Parathyroid adenoma (tissue), 2 donors: ENCODE measurements around the gene TANC1.
A peak's percentile ranks its signal among the peaks of the same experiment; 100 is the strongest.

ENCODE experiments used
- H2AFZ ChIP-seq: fragments of 300-600 bp; sonication (generic); one replicate; pipeline ENCODE4 v1.7.0; 2017; ENCODE audit warnings: antibody characterized with exemption, mild to moderate bottlenecking
- H3K27ac ChIP-seq: fragments of 300-600 bp; sonication (generic); one replicate; pipeline ENCODE4 v1.7.0; 2017
- H3K27me3 ChIP-seq: fragments of 300-600 bp; sonication (generic); one replicate; pipeline ENCODE4 v1.7.0; 2017; ENCODE audit warnings: low read length; ENCODE audit not compliant: control insufficient read depth, insufficient read depth
- H3K36me3 ChIP-seq: fragments of 300-600 bp; sonication (generic); one replicate; pipeline ENCODE4 v1.7.0; 2017; ENCODE audit warnings: low read length; ENCODE audit not compliant: control insufficient read depth, insufficient read depth
- H3K4me1 ChIP-seq: fragments of 300-600 bp; sonication (generic); one replicate; pipeline ENCODE4 v1.7.0; 2017; ENCODE audit warnings: control low read depth
- H3K4me2 ChIP-seq: fragments of 300-600 bp; sonication (generic); one replicate; pipeline ENCODE4 v1.7.0; 2017; ENCODE audit warnings: low read length
- H3K4me3 ChIP-seq: fragments of 300-600 bp; sonication (generic); one replicate; pipeline ENCODE4 v1.7.0; 2017; ENCODE audit warnings: low read depth, low read length
- H3K79me2 ChIP-seq: fragments of 300-600 bp; sonication (generic); one replicate; pipeline ENCODE4 v1.7.0; 2017; ENCODE audit warnings: control low read depth
- H3K9ac ChIP-seq: fragments of 300-600 bp; sonication (generic); one replicate; pipeline ENCODE4 v1.7.0; 2017; ENCODE audit warnings: mild to moderate bottlenecking
- H3K9me3 ChIP-seq: fragments of 300-600 bp; sonication (generic); one replicate; pipeline ENCODE4 v1.7.0; 2017; ENCODE audit warnings: low read length; ENCODE audit not compliant: control insufficient read depth
- CTCF ChIP-seq: fragments of 300-600 bp; sonication (generic); IDR thresholded peaks from one replicate; pipeline ENCODE4 v1.7.0; 2017; ENCODE audit warnings: antibody characterized with exemption, mild to moderate bottlenecking
- donor health status: primary hyperparathyroidism.

The TANC1 gene

GRCh38 chr2:158999458-158999857 is 31.0 kb downstream of the TANC1 start:
- H3K27me3 ChIP-seq = no peaks in the 10 kb centered on the region
- peaks cover 4% of the 10 kb centered on the region for H3K4me1 ChIP-seq
- no peak for TF ChIP-seq CTCF
- H3K9me3 ChIP-seq = no peaks in the 10 kb centered on the region
- no peaks in the 10 kb centered on the region for H3K79me2 ChIP-seq
- no peak overlapping the region for H3K4me3 ChIP-seq
- H3K4me2 ChIP-seq = no peak overlapping the region
- H3K27ac ChIP-seq = no peak overlapping the region
- no peak overlapping the region for H3K9ac ChIP-seq
- H2AFZ ChIP-seq = no peak overlapping the region
- H3K36me3 ChIP-seq = no peaks in the 10 kb centered on the region

GRCh38 chr2:159000072-159000471 is 31.6 kb downstream of the TANC1 start:
- peaks cover 4% of the 10 kb centered on the region for H3K4me1 ChIP-seq
- no peak overlapping the region for H3K4me2 ChIP-seq
- no peak overlapping the region for H3K27ac ChIP-seq
- no peaks in the 10 kb centered on the region for H3K27me3 ChIP-seq
- no peaks in the 10 kb centered on the region for H3K36me3 ChIP-seq
- no peaks in the 10 kb centered on the region for H3K9me3 ChIP-seq
- H3K79me2 ChIP-seq = no peaks in the 10 kb centered on the region
- H2AFZ ChIP-seq = no peak overlapping the region
- no peak overlapping the region for H3K9ac ChIP-seq
- H3K4me3 ChIP-seq = no peak overlapping the region
- no peak for TF ChIP-seq CTCF

DNA sequence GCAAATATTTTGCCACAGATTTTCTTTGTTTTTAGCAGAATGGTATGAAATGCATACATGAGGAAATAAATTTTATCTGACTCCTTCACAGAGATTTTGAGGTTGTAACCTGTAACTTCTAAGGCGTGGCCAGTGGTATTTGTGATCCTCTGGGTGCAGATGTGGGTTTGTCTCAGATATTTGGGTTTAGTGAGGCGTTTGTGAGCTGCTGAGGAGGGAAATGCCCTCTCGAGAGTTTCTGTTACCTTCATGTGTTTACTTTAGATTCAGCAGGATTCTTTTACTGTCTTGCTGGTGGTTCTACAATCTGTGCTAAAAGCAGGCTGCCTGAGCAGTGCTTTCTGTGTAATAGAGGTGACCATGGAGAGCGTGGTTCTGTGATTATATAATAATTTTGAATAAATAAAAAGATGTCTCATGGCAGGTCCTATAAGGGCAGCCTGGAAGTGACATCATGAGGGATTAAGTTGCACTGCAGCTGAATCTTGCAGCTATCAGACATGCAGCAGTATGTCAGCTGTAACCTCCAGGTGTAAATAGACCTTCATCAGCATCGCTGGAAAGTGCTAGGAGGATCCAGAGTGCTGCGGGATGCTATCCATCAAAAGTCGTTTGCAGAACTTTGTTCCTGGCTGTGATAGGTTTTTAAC is 34.1 kb downstream of the TANC1 start:
- Histone ChIP-seq H3K27me3 (no peaks in the 10 kb centered on the region), H3K9me3 (no peaks in the 10 kb centered on the region), H2AFZ (peak overlapping the region; percentile 7), H3K9ac (no peak overlapping the region), H3K79me2 (peaks cover 5% of the 10 kb centered on the region), H3K27ac (no peak overlapping the region), H3K4me3 (no peak overlapping the region), H3K4me2 (no peak overlapping the region), H3K36me3 (no peaks in the 10 kb centered on the region), H3K4me1 (peaks cover 4% of the 10 kb centered on the region)
- TF ChIP-seq CTCF = no peak

GRCh38 chr2:159003555-159003954 is 35.1 kb downstream of the TANC1 start:
- Histone ChIP-seq H3K79me2 (peaks cover 6% of the 10 kb centered on the region), H3K9me3 (no peaks in the 10 kb centered on the region), H2AFZ (no peak overlapping the region), H3K27ac (no peak overlapping the region), H3K36me3 (no peaks in the 10 kb centered on the region), H3K9ac (no peak overlapping the region), H3K4me3 (no peak overlapping the region), H3K4me1 (peaks cover 4% of the 10 kb centered on the region), H3K4me2 (no peak overlapping the region), H3K27me3 (no peaks in the 10 kb centered on the region)
- no peak for TF ChIP-seq CTCF

DNA sequence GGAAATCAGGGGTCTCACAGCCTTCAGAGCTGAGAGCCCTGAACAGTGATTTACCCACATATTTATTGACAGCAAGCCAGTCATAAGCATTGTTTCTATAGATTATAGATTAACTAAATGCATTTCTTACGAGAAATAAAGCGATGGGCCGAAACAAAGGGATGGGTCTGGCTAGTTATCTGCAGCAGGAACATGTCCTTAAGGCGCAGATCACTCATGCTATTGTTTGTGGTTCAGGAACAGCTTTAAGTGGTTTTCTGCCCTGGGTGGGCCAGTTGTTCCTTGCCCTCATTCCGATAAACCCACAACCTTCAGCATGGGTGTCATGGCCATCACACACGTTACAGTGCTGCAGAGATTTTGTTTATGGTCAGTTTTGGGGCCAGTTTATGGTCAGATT is 36.4 kb downstream of the TANC1 start:
- no peaks in the 10 kb centered on the region for H3K36me3 ChIP-seq
- H3K4me3 ChIP-seq = no peak overlapping the region
- no peak overlapping the region for H3K4me2 ChIP-seq
- no peaks in the 10 kb centered on the region for H3K9me3 ChIP-seq
- TF ChIP-seq CTCF = no peak
- no peak overlapping the region for H3K9ac ChIP-seq
- H3K27me3 ChIP-seq = no peaks in the 10 kb centered on the region
- peaks cover 4% of the 10 kb centered on the region for H3K4me1 ChIP-seq
- peaks cover 8% of the 10 kb centered on the region for H3K79me2 ChIP-seq
- no peak overlapping the region for H2AFZ ChIP-seq
- no peak overlapping the region for H3K27ac ChIP-seq
